OCI-LY1 (cell line): ENCODE measurements around the gene YWHAQ.
"Not testable (repeated sequence)": the region's sequence is repeated elsewhere in the genome, so short reads cannot be mapped to it uniquely, and the experiment has no call there.

Experiments
- H2AFZ ChIP-seq: fragments of 200-600 bp; sonication (generic), shearing (Covaris generic); 2 replicates; pipeline ENCODE4 v1.6.0; 2014; ENCODE audit warnings: antibody characterized with exemption, mild to moderate bottlenecking, low read length
- H3F3A ChIP-seq: fragments of 200-600 bp; sonication (generic), shearing (Covaris generic); 2 replicates; pipeline ENCODE4 v1.6.0; 2014; ENCODE audit warnings: mild to moderate bottlenecking, antibody characterized with exemption, low read length, moderate library complexity; ENCODE audit not compliant: insufficient read depth
- H3K27ac ChIP-seq: fragments of 200-600 bp; sonication (generic); 2 replicates; pipeline ENCODE4 v1.5.1; 2014; ENCODE audit warnings: low read length, mixed run types, mild to moderate bottlenecking, low read depth; ENCODE audit not compliant: poor library complexity, severe bottlenecking
- H3K27me3 ChIP-seq: fragments of 200-600 bp; sonication (generic); 2 replicates; pipeline ENCODE4 v1.6.0; 2014; ENCODE audit warnings: antibody characterized with exemption, mild to moderate bottlenecking, low read length, moderate library complexity; ENCODE audit not compliant: insufficient read depth
- H3K36me3 ChIP-seq: fragments of 200-600 bp; sonication (generic); 2 replicates; pipeline ENCODE4 v1.6.1; 2014; ENCODE audit warnings: mild to moderate bottlenecking, antibody characterized with exemption, low read length, moderate library complexity, mixed read lengths; ENCODE audit not compliant: insufficient read depth
- H3K4me1 ChIP-seq: fragments of 200-600 bp; sonication (generic); 2 replicates; pipeline ENCODE4 v1.5.1; 2014; ENCODE audit warnings: mild to moderate bottlenecking, low read length, moderate library complexity; ENCODE audit not compliant: insufficient read depth, severe bottlenecking
- H3K4me2 ChIP-seq: fragments of 200-600 bp; sonication (generic), shearing (Covaris generic); 2 replicates; pipeline ENCODE4 v1.6.1; 2014; ENCODE audit warnings: low read length
- H3K4me3 ChIP-seq: fragments of 200-600 bp; sonication (generic); 2 replicates; pipeline ENCODE4 v1.5.1; 2014; ENCODE audit warnings: low read length, low read depth, mild to moderate bottlenecking, mixed read lengths; ENCODE audit not compliant: poor library complexity, severe bottlenecking
- H3K79me2 ChIP-seq: fragments of 200-600 bp; shearing (Covaris generic); 2 replicates; pipeline ENCODE4 v1.6.1; 2016; ENCODE audit warnings: mixed run types, low read length, mixed read lengths; ENCODE audit not compliant: insufficient read depth
- H3K9ac ChIP-seq: fragments of 200-600 bp; sonication (generic), shearing (Covaris generic); 2 replicates; pipeline ENCODE4 v1.6.1; 2014; ENCODE audit warnings: mild to moderate bottlenecking, low read length, mixed read lengths
- H3K9me2 ChIP-seq: fragments of 200-600 bp; sonication (generic), shearing (Covaris generic); 2 replicates; pipeline ENCODE4 v1.6.1; 2014; ENCODE audit warnings: low read depth, mild to moderate bottlenecking, low read length, mixed read lengths
- H3K9me3 ChIP-seq: fragments of 200-600 bp; shearing (Covaris generic); 2 replicates; pipeline ENCODE4 v1.6.1; 2014; ENCODE audit warnings: low read length, mixed read lengths
- H4K20me1 ChIP-seq: fragments of 200-600 bp; sonication (generic), shearing (Covaris generic); 2 replicates; pipeline ENCODE4 v1.6.0; 2016; ENCODE audit warnings: mild to moderate bottlenecking, low read length; ENCODE audit not compliant: insufficient read depth
- CTCF ChIP-seq: fragments of 200-600 bp; sonication (generic), shearing (Covaris generic); IDR thresholded peaks from 2 replicates; pipeline ENCODE4 v1.5.1; 2017; ENCODE audit warnings: mild to moderate bottlenecking, antibody characterized with exemption, low read length, moderate library complexity, mixed read lengths
- EZH2 ChIP-seq: fragments of 200-600 bp; sonication (generic), shearing (Covaris generic); IDR thresholded peaks from 2 replicates; pipeline ENCODE4 v1.8.0; 2017; ENCODE audit warnings: borderline replicate concordance, mixed run types, mild to moderate bottlenecking, antibody characterized with exemption, low read length, moderate library complexity, mixed read lengths

YWHAQ gene

DNA sequence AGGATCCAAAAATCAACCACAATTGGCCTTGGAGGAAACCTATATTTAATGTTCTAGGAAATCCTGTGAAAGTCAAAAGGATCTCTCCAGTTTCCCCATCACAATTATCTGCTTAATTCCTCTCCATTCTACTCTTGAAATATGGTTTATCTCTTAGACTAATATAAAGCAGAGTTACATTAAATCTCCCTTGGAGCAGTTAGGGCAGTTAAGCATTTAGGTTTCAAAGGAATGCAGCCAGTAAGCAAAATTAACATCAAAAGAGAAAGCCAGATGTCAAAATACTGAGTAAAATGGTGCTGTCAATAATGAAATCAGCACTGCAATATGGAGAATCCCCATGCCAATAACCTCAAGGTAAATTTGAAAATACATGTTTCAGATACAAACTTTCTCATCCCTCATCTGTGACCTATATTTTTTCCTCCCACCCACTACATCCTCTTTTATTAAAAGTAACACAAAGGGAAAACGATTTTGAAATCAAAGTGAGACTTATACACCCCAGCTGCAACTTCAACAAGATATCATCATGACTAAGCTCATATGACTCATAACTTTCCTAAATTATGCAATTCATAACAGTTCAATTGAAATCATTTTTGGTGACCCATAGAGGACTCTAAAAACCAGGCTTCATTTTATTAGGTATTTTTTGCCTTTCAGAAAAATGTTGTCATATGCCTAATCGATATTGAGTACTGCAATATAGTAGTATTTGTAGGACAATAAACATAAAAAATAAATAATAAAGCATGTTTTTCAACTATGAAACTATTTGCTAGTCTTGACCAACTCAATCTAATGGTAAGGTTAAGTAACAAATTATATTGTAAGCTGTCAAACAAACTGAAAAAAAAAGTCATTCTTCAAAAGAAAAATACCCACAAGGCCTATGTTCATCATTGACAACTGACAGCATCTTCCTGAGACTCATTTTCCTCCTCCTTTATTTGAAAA, 78.3 kb downstream of the YWHAQ start:
- TF ChIP-seq CTCF (no peak), EZH2 (no peak)
- H3K9me3 ChIP-seq: no peaks in the 10 kb centered on the region

GRCh38 chr2:9550859-9551391, 79.9 kb downstream of the YWHAQ start:
- Histone ChIP-seq H3K4me1 (peaks cover 88% of the 10 kb centered on the region), H3K27ac (peak overlapping the region; percentile 97), H3K4me2 (peak overlapping the region; percentile 78)

More for the DNA sequence above, 78.3 kb downstream of the YWHAQ start:
- Histone ChIP-seq H3K27ac (peak overlapping the region; percentile 97), H3K4me2 (peak overlapping the region; percentile 78), H3K36me3 (no peaks in the 10 kb centered on the region), H3K9me2 (no peaks in the 10 kb centered on the region), H3K4me1 (peaks cover 82% of the 10 kb centered on the region), H3K4me3 (peak overlapping the region; percentile 92), H2AFZ (no peak overlapping the region), H3K9ac (peak overlapping the region; percentile 51), H3K27me3 (no peaks in the 10 kb centered on the region), H3F3A (peaks cover 15% of the 10 kb centered on the region; the same call in 1 of the 2 replicates), H3K79me2 (peaks cover 56% of the 10 kb centered on the region), H4K20me1 (no peaks in the 10 kb centered on the region)

GRCh38 chr2:9549420-9549819, 81.4 kb downstream of the YWHAQ start:
- TF ChIP-seq EZH2 (no peak), CTCF (no peak)
- Histone ChIP-seq H3K36me3 (no peaks in the 10 kb centered on the region), H2AFZ (no peak overlapping the region), H3K27me3 (no peaks in the 10 kb centered on the region), H3K79me2 (peaks cover 56% of the 10 kb centered on the region), H3K9ac (peak overlapping the region; percentile 70), H3K9me2 (no peaks in the 10 kb centered on the region), H3F3A (peaks cover 15% of the 10 kb centered on the region; the same call in 1 of the 2 replicates), H4K20me1 (no peaks in the 10 kb centered on the region), H3K9me3 (no peaks in the 10 kb centered on the region), H3K4me2 (peak overlapping the region; percentile 78), H3K4me1 (peaks cover 100% of the 10 kb centered on the region), H3K4me3 (peak overlapping the region; percentile 92), H3K27ac (peak overlapping the region; percentile 97)

More at GRCh38 chr2:9550859-9551391, 79.9 kb downstream of the YWHAQ start:
- Histone ChIP-seq H3F3A (peaks cover 15% of the 10 kb centered on the region; the same call in 1 of the 2 replicates), H3K9ac (peak overlapping the region; percentile 70), H3K4me3 (peak overlapping the region; percentile 92), H3K79me2 (peaks cover 62% of the 10 kb centered on the region)
- not testable (repeated sequence) for H2AFZ ChIP-seq, H3K9me3 ChIP-seq, H3K36me3 ChIP-seq, H3K27me3 ChIP-seq, H3K9me2 ChIP-seq, H4K20me1 ChIP-seq
